Subcutaneous abdominal adipose tissue (tissue), 5 donors: ENCODE data around the gene ATP11A.

ENCODE experiments used
- H3K27ac ChIP-seq: one replicate; pipeline ENCODE4 v1.7.0; 2013; ENCODE audit warnings: low read depth, mild to moderate bottlenecking, inconsistent platforms, low read length, moderate library complexity
- H3K27me3 ChIP-seq, 5 donors: one replicate each; pipeline ENCODE4 v1.7.0; 2013; ENCODE audit warnings: low read length in 5 of 5, inconsistent platforms in 1 of 5; ENCODE audit not compliant: control insufficient read depth in 5 of 5, insufficient read depth in 4 of 5
- H3K36me3 ChIP-seq, 5 donors: one replicate each; pipeline ENCODE4 v1.7.0; 2013; ENCODE audit warnings: low read length in 5 of 5; ENCODE audit not compliant: control insufficient read depth in 5 of 5, insufficient read depth in 5 of 5
- H3K4me1 ChIP-seq, 5 donors: one replicate each; pipeline ENCODE4 v1.7.0; 2013; ENCODE audit warnings: low read length in 5 of 5, mild to moderate bottlenecking in 3 of 5, moderate library complexity in 1 of 5; ENCODE audit not compliant: control insufficient read depth in 5 of 5, insufficient read depth in 5 of 5
- H3K4me3 ChIP-seq, 5 donors: one replicate each; pipeline ENCODE4 v1.7.0; 2013; ENCODE audit warnings: low read length in 5 of 5, low read depth in 1 of 5
- H3K9ac ChIP-seq, 5 donors: one replicate each; pipeline ENCODE4 v1.7.0; 2013; ENCODE audit warnings: low read length in 5 of 5, mild to moderate bottlenecking in 4 of 5, moderate library complexity in 3 of 5
- H3K9me3 ChIP-seq, 5 donors: one replicate each; pipeline ENCODE4 v1.7.0; 2013; ENCODE audit warnings: low read length in 5 of 5; ENCODE audit not compliant: control insufficient read depth in 5 of 5
- donor health status: healthy.
- donor health status: healthy.
- donor health status: healthy.
- donor health status: healthy.
- donor health status: healthy.

ATP11A gene

DNA sequence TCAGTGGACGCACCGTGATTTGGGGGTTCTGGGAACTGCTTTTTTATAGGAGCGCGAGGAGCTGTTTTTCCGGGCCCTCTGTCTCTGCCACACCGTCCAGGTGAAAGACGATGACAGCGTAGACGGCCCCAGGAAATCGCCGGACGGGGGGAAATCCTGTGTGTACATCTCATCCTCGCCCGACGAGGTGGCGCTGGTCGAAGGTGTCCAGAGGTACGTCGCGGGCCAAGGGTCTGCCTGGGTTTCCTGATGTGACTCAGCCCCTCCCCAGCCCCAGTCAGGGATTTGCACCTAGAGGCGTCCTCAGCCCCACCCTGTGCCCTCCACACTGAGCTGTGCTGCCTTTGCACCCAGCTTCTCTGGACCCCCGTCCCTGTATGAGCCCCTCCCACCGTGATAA, 143.0 kb downstream of the ATP11A start:
- Histone ChIP-seq H3K9me3 (no peaks in the 10 kb centered on the region), H3K27ac (no peak overlapping the region), H3K4me3 (no peak overlapping the region), H3K9ac (no peak overlapping the region), H3K4me1 (peaks cover 0 to 4% (median 3%) of the 10 kb centered on the region in 5 donors), H3K27me3 (peaks cover 0 to 4% (median 0%) of the 10 kb centered on the region in 5 donors), H3K36me3 (peaks cover 0 to 90% (median 74%) of the 10 kb centered on the region in 5 donors)

DNA sequence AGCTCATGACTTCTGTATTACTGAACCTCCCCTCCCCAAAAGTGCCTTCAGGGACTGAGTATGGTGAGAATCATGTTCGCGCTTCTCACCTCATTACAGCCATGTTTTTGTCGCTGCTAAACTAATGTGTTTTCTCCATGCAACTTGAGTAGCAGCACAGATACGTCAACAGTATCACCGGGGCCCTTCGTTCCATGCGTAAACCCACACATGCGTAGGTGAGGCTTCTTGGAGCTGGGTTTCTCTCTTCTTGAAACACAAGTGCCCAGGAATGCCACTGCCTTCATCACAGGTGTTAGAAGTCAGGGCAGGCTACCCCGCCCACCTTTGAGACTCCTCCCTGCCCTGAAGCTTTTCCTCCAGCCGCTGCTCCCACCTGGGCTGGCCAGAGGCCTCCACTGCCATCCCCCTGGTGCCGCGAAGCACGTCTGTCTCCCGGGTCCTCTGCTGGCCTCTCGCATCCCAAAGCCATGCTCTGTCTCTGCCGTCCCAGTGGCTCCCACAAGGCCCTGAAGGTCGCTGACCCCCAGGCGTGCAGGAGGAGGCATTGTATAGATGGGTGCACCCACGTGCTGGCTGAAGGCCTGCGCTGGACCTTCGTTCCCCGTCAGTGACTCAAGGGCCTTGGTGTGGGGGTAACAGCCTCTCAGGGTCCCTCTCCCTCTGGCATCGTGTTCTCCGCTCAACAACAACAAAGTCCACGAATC, 143.9 kb downstream of the ATP11A start:
- Histone ChIP-seq H3K4me3 (no peak overlapping the region), H3K9me3 (peaks cover 0 to 2% (median 0%) of the 10 kb centered on the region in 5 donors), H3K27ac (no peak overlapping the region), H3K9ac (no peak overlapping the region), H3K36me3 (peaks cover 0 to 90% (median 71%) of the 10 kb centered on the region in 5 donors), H3K4me1 (peaks cover 0 to 4% (median 3%) of the 10 kb centered on the region in 5 donors), H3K27me3 (peaks cover 0 to 6% (median 0%) of the 10 kb centered on the region in 5 donors)

DNA sequence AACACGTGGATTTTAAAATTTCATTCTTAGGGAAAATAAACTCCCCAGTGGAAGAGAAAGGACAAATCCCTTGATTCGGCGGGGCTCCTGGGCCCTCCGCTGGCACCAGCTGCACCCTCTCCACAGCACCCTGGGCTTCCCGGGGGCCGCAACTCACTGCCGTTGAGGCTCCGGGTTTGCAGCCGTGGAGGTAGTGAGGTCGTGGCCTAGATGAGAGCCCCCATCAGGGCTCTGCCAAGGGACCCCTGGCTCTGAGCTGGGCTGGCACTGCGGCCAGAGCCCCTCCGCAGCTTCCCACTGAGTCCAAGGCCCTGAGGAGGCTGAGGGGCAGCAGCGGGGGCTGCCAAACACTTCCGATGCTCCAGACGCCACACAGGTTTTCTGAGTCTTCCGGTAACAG, 145.5 kb downstream of the ATP11A start:
- Histone ChIP-seq H3K4me1 (peaks cover 6 to 14% (median 8%) of the 10 kb centered on the region in 5 donors), H3K9me3 (peaks cover 0 to 2% (median 0%) of the 10 kb centered on the region in 5 donors), H3K27me3 (peaks cover 0 to 6% (median 0%) of the 10 kb centered on the region in 5 donors), H3K9ac (no peak overlapping the region), H3K4me3 (no peak overlapping the region), H3K36me3 (peaks cover 0 to 94% (median 76%) of the 10 kb centered on the region in 5 donors), H3K27ac (no peak overlapping the region)

DNA sequence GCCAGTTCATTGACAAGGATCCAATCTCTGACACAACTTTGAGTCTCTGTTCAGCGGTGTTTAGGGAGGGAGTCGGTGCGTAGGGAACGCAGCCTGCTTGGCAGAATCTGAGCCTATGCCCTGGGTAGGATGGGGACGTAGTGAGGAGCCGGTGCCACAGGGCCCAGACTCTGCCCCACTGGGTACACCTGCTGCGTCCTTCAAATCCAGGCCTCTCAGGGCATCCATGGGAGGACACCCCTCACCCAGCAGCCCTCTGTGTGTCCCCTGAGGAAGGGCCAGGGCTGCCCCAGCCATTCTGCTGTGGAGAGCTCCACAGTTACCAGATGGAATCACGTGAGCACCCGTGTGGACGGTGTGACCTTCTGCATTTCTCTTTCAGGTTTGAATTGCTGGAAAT, 146.0 kb downstream of the ATP11A start:
- peaks cover 0 to 90% (median 76%) of the 10 kb centered on the region in 5 donors for H3K36me3 ChIP-seq

DNA sequence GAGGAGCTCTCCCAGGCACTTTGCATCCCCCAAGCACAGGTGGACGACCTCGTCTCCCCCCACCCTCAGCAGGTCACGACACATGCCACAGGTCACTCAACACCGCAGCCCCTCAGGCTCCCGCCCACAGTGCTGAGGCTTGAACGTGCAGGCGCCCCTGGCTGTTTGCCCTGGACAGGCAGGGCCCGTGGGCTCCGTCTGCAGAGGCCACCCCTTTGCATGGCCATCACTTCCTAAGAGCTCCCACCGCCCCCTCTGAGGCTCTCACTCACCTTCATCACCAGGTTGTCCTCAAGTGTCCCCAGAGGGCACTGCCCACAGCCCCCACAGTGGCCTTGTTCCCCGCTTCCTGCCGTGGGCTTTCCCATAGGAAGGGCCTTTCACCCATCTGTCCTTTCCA, 147.1 kb downstream of the ATP11A start:
- H3K4me3 ChIP-seq: no peak overlapping the region
- H3K9me3 ChIP-seq: peaks cover 0 to 2% (median 0%) of the 10 kb centered on the region in 5 donors
- peaks cover 10 to 22% (median 16%) of the 10 kb centered on the region in 5 donors for H3K4me1 ChIP-seq
- no peak overlapping the region for H3K27ac ChIP-seq
- H3K36me3 ChIP-seq: peaks cover 0 to 82% (median 68%) of the 10 kb centered on the region in 5 donors
- no peak overlapping the region for H3K9ac ChIP-seq
- peaks cover 0 to 6% (median 0%) of the 10 kb centered on the region in 5 donors for H3K27me3 ChIP-seq

More for the DNA sequence above, 146.0 kb downstream of the ATP11A start:
- no peak overlapping the region for H3K27ac ChIP-seq
- no peak overlapping the region for H3K9ac ChIP-seq
- peaks cover 0 to 2% (median 0%) of the 10 kb centered on the region in 5 donors for H3K9me3 ChIP-seq
- H3K4me3 ChIP-seq: no peak overlapping the region
- H3K4me1 ChIP-seq: peaks cover 6 to 14% (median 8%) of the 10 kb centered on the region in 5 donors
- peaks cover 0 to 6% (median 0%) of the 10 kb centered on the region in 5 donors for H3K27me3 ChIP-seq

DNA sequence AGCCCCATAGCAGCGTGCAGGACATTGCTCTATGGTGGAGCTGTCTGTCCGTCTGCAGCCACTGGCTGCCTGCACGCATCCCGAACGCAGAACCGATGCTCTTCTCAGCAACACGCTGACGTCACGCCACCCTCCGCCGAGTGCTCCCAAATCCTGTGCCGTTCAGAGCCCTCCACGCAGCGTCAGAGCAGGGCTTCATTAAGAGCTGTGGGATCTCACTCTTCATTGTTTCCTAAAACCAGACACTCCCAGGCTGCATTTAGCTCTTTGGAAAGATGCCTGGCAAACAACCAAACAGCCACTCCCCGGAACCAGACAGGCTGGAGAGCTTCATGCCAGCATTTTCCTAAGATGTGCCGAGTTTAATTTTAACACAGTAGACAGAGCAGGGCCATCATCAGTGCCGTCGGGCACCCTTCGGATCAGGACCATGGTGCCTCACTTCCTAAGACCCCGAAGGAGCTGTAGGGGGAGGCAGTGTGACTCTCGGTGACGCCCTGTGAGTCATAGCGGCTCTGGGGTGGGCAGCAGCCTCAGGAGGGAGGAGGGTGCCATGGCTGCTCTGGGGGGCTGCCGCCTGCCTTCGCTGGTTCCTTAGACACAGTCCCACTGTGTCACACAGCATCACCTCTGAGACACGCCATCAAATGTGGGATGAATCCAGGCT, 147.7 kb downstream of the ATP11A start:
- H3K27me3 ChIP-seq: peaks cover 0 to 6% (median 0%) of the 10 kb centered on the region in 5 donors
- H3K4me3 ChIP-seq: no peak overlapping the region
- no peak overlapping the region for H3K27ac ChIP-seq
- H3K36me3 ChIP-seq: peaks cover 0 to 80% (median 62%) of the 10 kb centered on the region in 5 donors
- peaks cover 12 to 28% (median 22%) of the 10 kb centered on the region in 5 donors for H3K4me1 ChIP-seq
- H3K9ac ChIP-seq: peak overlapping the region in 1 of 5 donors; percentile 56
- peaks cover 0 to 2% (median 0%) of the 10 kb centered on the region in 5 donors for H3K9me3 ChIP-seq

DNA sequence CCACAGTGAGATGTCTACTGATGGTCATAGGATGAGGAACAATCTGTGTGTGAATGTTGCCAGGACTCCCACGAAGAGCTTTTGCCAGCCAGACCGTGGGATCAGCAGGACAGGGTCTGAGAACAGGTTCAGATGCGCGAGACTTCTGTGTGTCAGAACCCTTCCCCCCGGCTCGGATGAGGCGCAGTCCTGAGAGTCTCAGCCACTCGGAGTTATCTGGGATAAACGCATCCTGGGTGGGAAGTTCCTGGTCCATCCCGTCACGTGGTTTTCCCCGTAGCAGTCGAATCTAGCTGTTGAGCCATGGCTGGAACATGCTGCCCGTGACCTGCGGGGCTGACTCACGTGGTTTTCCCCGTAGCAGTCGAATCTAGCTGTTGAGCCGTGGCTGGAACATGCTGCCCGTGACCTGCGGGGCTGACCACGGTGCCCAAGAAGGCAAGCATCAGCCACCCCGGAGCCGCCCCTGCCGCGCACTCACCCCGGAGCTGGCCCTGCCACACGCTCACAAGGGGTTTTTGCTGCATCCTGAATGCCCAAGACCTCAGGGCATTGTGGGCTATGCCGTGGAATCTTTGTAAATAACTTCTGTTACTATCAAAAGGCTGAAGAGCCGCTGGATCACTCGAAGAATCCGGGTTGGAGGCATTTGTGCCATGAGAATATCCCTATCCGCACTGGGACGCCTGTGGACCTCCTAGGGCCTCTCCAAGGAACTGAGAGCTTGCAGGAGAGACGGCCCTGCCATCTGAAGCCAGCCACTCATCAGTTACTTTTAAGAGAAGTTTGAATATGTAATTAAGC, 148.4 kb downstream of the ATP11A start:
- peaks cover 0 to 78% (median 60%) of the 10 kb centered on the region in 5 donors for H3K36me3 ChIP-seq
- no peak overlapping the region for H3K27ac ChIP-seq
- H3K4me1 ChIP-seq: peaks cover 14 to 34% (median 25%) of the 10 kb centered on the region in 5 donors

DNA sequence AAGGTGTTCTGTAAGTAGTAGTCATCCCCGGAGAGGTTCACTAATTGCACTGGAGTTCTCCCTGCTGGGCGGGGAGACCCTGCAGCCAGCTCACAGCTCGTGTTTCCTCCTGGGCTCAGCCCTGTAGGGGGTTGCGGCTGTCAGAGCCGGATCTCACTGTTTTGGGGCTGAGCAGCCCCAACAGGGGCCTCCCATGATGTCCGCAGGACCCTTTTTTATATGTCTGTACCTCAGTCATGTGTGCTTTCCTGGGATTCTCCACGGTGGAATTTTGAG, 148.9 kb downstream of the ATP11A start:
- H3K9me3 ChIP-seq: peaks cover 0 to 2% (median 0%) of the 10 kb centered on the region in 5 donors
- H3K4me3 ChIP-seq: no peak overlapping the region
- H3K27me3 ChIP-seq: peaks cover 0 to 6% (median 0%) of the 10 kb centered on the region in 5 donors
- H3K36me3 ChIP-seq: peaks cover 0 to 78% (median 60%) of the 10 kb centered on the region in 5 donors
- no peak overlapping the region for H3K27ac ChIP-seq
- no peak overlapping the region for H3K9ac ChIP-seq
- H3K4me1 ChIP-seq: peaks cover 14 to 34% (median 25%) of the 10 kb centered on the region in 5 donors

More for the DNA sequence above, 148.4 kb downstream of the ATP11A start:
- peaks cover 0 to 2% (median 0%) of the 10 kb centered on the region in 5 donors for H3K9me3 ChIP-seq
- H3K9ac ChIP-seq: peak overlapping the region in 1 of 5 donors; percentile 56
- H3K27me3 ChIP-seq: peaks cover 0 to 6% (median 0%) of the 10 kb centered on the region in 5 donors
- no peak overlapping the region for H3K4me3 ChIP-seq

DNA sequence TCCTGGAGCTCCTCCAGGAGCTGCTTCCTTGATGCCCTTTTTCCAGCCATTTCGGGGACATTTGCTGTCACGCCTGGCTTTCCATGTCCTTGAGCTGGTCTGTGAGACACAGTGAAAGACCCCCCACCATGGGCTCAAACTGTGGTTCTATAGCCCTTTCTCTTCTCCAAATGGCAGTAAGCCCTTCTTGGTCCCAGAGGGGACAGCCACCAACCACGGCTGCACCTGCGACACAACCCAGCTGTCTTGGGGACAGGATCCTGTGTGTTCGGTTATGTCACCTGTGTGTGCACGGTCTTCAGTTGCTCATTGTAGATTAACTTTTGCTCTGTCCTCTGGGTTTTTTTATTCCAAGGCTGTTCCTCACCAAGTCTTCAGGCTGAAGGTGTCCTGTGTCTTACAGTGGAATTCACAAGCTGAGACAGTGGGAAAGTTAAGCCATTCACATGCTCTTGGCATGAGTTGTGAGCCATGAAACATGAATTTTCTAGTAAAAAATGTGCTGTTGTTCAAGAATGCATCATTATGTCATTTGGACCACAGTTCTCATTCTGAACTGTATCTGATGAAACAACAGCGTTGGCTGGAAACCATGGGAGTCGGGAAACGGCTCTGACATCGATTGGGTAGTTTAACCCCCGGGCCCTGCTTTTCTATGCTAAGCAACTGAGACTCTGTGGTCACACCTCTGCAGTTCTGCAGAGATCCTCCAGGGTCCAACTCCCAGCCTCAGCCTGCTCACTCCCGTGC, 149.7 kb downstream of the ATP11A start:
- Histone ChIP-seq H3K9me3 (peaks cover 0 to 2% (median 0%) of the 10 kb centered on the region in 5 donors), H3K27me3 (peaks cover 0 to 6% (median 0%) of the 10 kb centered on the region in 5 donors), H3K4me1 (peaks cover 14 to 34% (median 25%) of the 10 kb centered on the region in 5 donors), H3K9ac (no peak overlapping the region), H3K4me3 (no peak overlapping the region), H3K36me3 (peaks cover 0 to 79% (median 59%) of the 10 kb centered on the region in 5 donors), H3K27ac (no peak overlapping the region)
